Colonic mucosa (tissue), 4 donors: Measurements from ENCODE around the gene TPP1. TPM values are rescaled to one million over a fixed set of nuclear protein-coding genes. Genes with fewer than 3 reads are reported as not detected.

Source experiments
- DNase-seq: peaks from one replicate; pipeline ENCODE4 v3.0.0-alpha.2; 2020
- H3K27ac ChIP-seq: fragments of 200-600 bp; one replicate; pipeline ENCODE4 v1.8.0; 2021
- H3K27me3 ChIP-seq: fragments of 200-600 bp; one replicate; pipeline ENCODE4 v1.8.0; 2021
- H3K36me3 ChIP-seq: fragments of 200-600 bp; one replicate; pipeline ENCODE4 v1.8.0; 2021
- H3K4me1 ChIP-seq: fragments of 200-600 bp; one replicate; pipeline ENCODE4 v1.8.0; 2021; ENCODE audit warnings: mild to moderate bottlenecking
- H3K4me3 ChIP-seq: fragments of 200-600 bp; one replicate; pipeline ENCODE4 v1.8.0; 2021
- H3K9ac ChIP-seq, 2 donors: one replicate each; pipeline ENCODE4 v1.7.0; 2013; ENCODE audit warnings: control low read depth in 2 of 2, low read depth in 2 of 2, low read length in 2 of 2
- H3K9me3 ChIP-seq: fragments of 200-600 bp; one replicate; pipeline ENCODE4 v1.8.0; 2021
- CTCF ChIP-seq: fragments of 200-600 bp; IDR thresholded peaks from one replicate; pipeline ENCODE4 v1.8.0; 2022; ENCODE audit warnings: antibody characterized with exemption, mild to moderate bottlenecking
- intact Hi-C: fragments of 100-400 bp; cut with DNase I; formaldehyde crosslinking; loops from one replicate; pipeline ENCODE4 v1.14.1; 2022
- total RNA-seq, 2 donors: library from RNA; stranded (reverse); fragmentation: NEBNext Ultra II Directional in 1 of 2; extraction: Animal tissue kit (Norgen Biotek cat#: 25700) in 1 of 2; gene quantifications; one replicate each; pipeline ENCODE4 v1.2.1, GENCODE V29; 2021
- donor health status: healthy.
- donor health status: DM: no; HTN: no; CAD: no.
- donor health status: DM: no; HTN: no; CAD: no.

The TPP1 gene
- total RNA-seq, 2 donors from 2014 or later = 83.4 to 123 TPM

GRCh38 chr11:6656584-6656915 is 37.3 kb upstream of the TPP1 start:
- Histone ChIP-seq H3K9me3 (no peaks in the 10 kb centered on the region), H3K9ac (no peak overlapping the region), H3K4me1 (no peaks in the 10 kb centered on the region), H3K27ac (no peak overlapping the region), H3K27me3 (peaks cover 3% of the 10 kb centered on the region), H3K4me3 (peak overlapping the region; percentile 2), H3K36me3 (no peaks in the 10 kb centered on the region)
- no peak for TF ChIP-seq CTCF
- DNase-seq = no peak
- intact Hi-C loops = no loop called here

- Histone ChIP-seq H3K9ac (peak within 1 kb of the TSS; percentile 32 to 37), H3K36me3 (no peaks in the 10 kb centered on the region), H3K27me3 (peaks cover 3% of the 10 kb centered on the region), H3K27ac (peak within 1 kb of the TSS; percentile 53), H3K9me3 (no peaks in the 10 kb centered on the region), H3K4me3 (peak within 1 kb of the TSS; percentile 24), H3K4me1 (no peaks in the 10 kb centered on the region)
- TF ChIP-seq CTCF = no peak
- intact Hi-C loops = no loop called here
- no peak for DNase-seq
These were observed 36.8 kb upstream of the TPP1 start, which contains the start of gene DCHS1 for GRCh38 chr11:6655790-6656583. TSS of gene DCHS1 (minus strand) at chr11:6655809. CDS start at chr11:6641613, 14,196 bp downstream.

GRCh38 chr11:6655020-6655789 is 36.0 kb upstream of the TPP1 start:
- peaks cover 3% of the 10 kb centered on the region for H3K27me3 ChIP-seq
- no peak for DNase-seq
- intact Hi-C loops = no loop called here

GRCh38 chr11:6654281-6655019 is 35.2 kb upstream of the TPP1 start:
- Histone ChIP-seq H3K27me3 (peaks cover 3% of the 10 kb centered on the region), H3K4me1 (no peaks in the 10 kb centered on the region), H3K9ac (peak overlapping the region in 1 of 2 donors; percentile 5), H3K9me3 (no peaks in the 10 kb centered on the region), H3K4me3 (peak overlapping the region; percentile 24), H3K27ac (no peak overlapping the region), H3K36me3 (no peaks in the 10 kb centered on the region)
- no peak for DNase-seq
- TF ChIP-seq CTCF = no peak
- intact Hi-C loops = no loop called here

More at GRCh38 chr11:6655020-6655789, 36.0 kb upstream of the TPP1 start:
- TF ChIP-seq CTCF = no peak
- Histone ChIP-seq H3K27ac (peak overlapping the region; percentile 53), H3K9ac (peak overlapping the region in 1 of 2 donors; percentile 37), H3K9me3 (no peaks in the 10 kb centered on the region), H3K36me3 (no peaks in the 10 kb centered on the region), H3K4me3 (peak overlapping the region; percentile 24), H3K4me1 (no peaks in the 10 kb centered on the region)

GRCh38 chr11:6653656-6654055 is 34.4 kb upstream of the TPP1 start:
- H3K27me3 ChIP-seq = peaks cover 3% of the 10 kb centered on the region
- intact Hi-C loops = no loop called here
- H3K4me1 ChIP-seq = no peaks in the 10 kb centered on the region
- H3K9ac ChIP-seq = no peak overlapping the region
- no peak for DNase-seq
- no peak overlapping the region for H3K27ac ChIP-seq
- H3K9me3 ChIP-seq = no peaks in the 10 kb centered on the region
- no peaks in the 10 kb centered on the region for H3K36me3 ChIP-seq
- no peak overlapping the region for H3K4me3 ChIP-seq
- no peak for TF ChIP-seq CTCF
